NCI-H774 (cell line): ENCODE results near the gene TMEM135.
A peak's percentile ranks its signal among the peaks of the same experiment; 100 is the strongest.
"Not testable (repeated sequence)": the region's sequence is repeated elsewhere in the genome, so short reads cannot be mapped to it uniquely, and the experiment has no call there.

ENCODE experiments used
- DNase-seq: peaks from one replicate; lab custom pipeline; 2025; lab: John Stamatoyannopoulos, UW

Gene TMEM135

GRCh38 chr11:87141980-87142514, 104.3 kb downstream of the TMEM135 start:
- no peak for DNase-seq

GRCh38 chr11:87142594-87142993, 104.9 kb downstream of the TMEM135 start:
- no peak for DNase-seq

- DNase-seq: no peak
These were observed 105.9 kb downstream of the TMEM135 start for GRCh38 chr11:87143641-87144040.

GRCh38 chr11:87144252-87144651, 106.5 kb downstream of the TMEM135 start:
- DNase-seq: peak; percentile 78

GRCh38 chr11:87148749-87149148, 111.0 kb downstream of the TMEM135 start:
- DNase-seq: no peak

GRCh38 chr11:87149782-87150181, 112.0 kb downstream of the TMEM135 start:
- not testable (repeated sequence) for DNase-seq

GRCh38 chr11:87150936-87151335, 113.2 kb downstream of the TMEM135 start:
- DNase-seq: no peak

- DNase-seq: no peak
These were observed 116.5 kb downstream of the TMEM135 start for GRCh38 chr11:87154246-87154645.

GRCh38 chr11:87156970-87157369, 119.2 kb downstream of the TMEM135 start:
- DNase-seq: no peak

GRCh38 chr11:87169076-87169475, 131.3 kb downstream of the TMEM135 start:
- DNase-seq: not testable (repeated sequence)

GRCh38 chr11:87173185-87174039, 135.7 kb downstream of the TMEM135 start:
- DNase-seq: peak; percentile 74

GRCh38 chr11:87174870-87175269, 137.1 kb downstream of the TMEM135 start:
- DNase-seq: no peak

- no peak for DNase-seq
These were observed 138.3 kb downstream of the TMEM135 start for GRCh38 chr11:87176044-87176443.

GRCh38 chr11:87179621-87180020, 141.9 kb downstream of the TMEM135 start:
- DNase-seq: no peak

- no peak for DNase-seq
These were observed 143.0 kb downstream of the TMEM135 start for GRCh38 chr11:87180742-87181141.

- no peak for DNase-seq
These were observed 143.4 kb downstream of the TMEM135 start for GRCh38 chr11:87181143-87181542.

GRCh38 chr11:87185228-87185627, 147.5 kb downstream of the TMEM135 start:
- no peak for DNase-seq

- DNase-seq: no peak
These were observed 149.3 kb downstream of the TMEM135 start for GRCh38 chr11:87187076-87187475.

- no peak for DNase-seq
These were observed 150.2 kb downstream of the TMEM135 start for GRCh38 chr11:87187930-87188329.

GRCh38 chr11:87188396-87188795, 150.7 kb downstream of the TMEM135 start:
- not testable (repeated sequence) for DNase-seq

- DNase-seq: not testable (repeated sequence)
These were observed 151.2 kb downstream of the TMEM135 start for GRCh38 chr11:87188921-87189320.

GRCh38 chr11:87190071-87190470, 152.3 kb downstream of the TMEM135 start:
- no peak for DNase-seq

GRCh38 chr11:87193756-87194470, 156.2 kb downstream of the TMEM135 start:
- DNase-seq: no peak
